GM18907 (cell line): ENCODE data around the gene NDST3.

Source experiments
- ATAC-seq: cut with Tn5 transposase; IDR thresholded peaks from one replicate; pipeline ENCODE4 v1.9.1; 2021; ENCODE audit warnings: mild to moderate bottlenecking, moderate library complexity; ENCODE audit not compliant: unreplicated experiment

NDST3 gene

GRCh38 chr4:118173126-118173525, 138.8 kb downstream of the NDST3 start:
- no peak for ATAC-seq

- no peak for ATAC-seq
Observed at GRCh38 chr4:118173956-118174725, 139.9 kb downstream of the NDST3 start.

- no peak for ATAC-seq
Observed at GRCh38 chr4:118175506-118175905, 141.2 kb downstream of the NDST3 start.

- no peak for ATAC-seq
Observed at GRCh38 chr4:118177126-118177525, 142.8 kb downstream of the NDST3 start.

- no peak for ATAC-seq
Observed at GRCh38 chr4:118180776-118181175, 146.5 kb downstream of the NDST3 start.

GRCh38 chr4:118190903-118191302, 156.6 kb downstream of the NDST3 start:
- no peak for ATAC-seq

GRCh38 chr4:118193421-118193820, 159.1 kb downstream of the NDST3 start:
- ATAC-seq, result no peak

- ATAC-seq, result no peak
Observed at GRCh38 chr4:118206627-118207026, 172.3 kb downstream of the NDST3 start.

- ATAC-seq, result no peak
Observed at GRCh38 chr4:118213101-118213500, 178.8 kb downstream of the NDST3 start.

GRCh38 chr4:118215826-118216225, 181.5 kb downstream of the NDST3 start:
- ATAC-seq, result no peak

GRCh38 chr4:118221227-118221800, 187.0 kb downstream of the NDST3 start:
- no peak for ATAC-seq

GRCh38 chr4:118224243-118224829, 190.1 kb downstream of the NDST3 start:
- ATAC-seq, result no peak

- ATAC-seq, result no peak
Observed at GRCh38 chr4:118225511-118225910, 191.2 kb downstream of the NDST3 start.

- ATAC-seq, result no peak
Observed at GRCh38 chr4:118226311-118227010, 192.2 kb downstream of the NDST3 start.

- no peak for ATAC-seq
Observed at GRCh38 chr4:118235566-118236120, 201.4 kb downstream of the NDST3 start.

GRCh38 chr4:118237531-118237930, 203.2 kb downstream of the NDST3 start:
- ATAC-seq, result no peak

- no peak for ATAC-seq
Observed at GRCh38 chr4:118249890-118250289, 215.6 kb downstream of the NDST3 start.

GRCh38 chr4:118254368-118254767, 220.1 kb downstream of the NDST3 start:
- ATAC-seq, result no peak

GRCh38 chr4:118259111-118259510, 224.8 kb downstream of the NDST3 start:
- no peak for ATAC-seq

- no peak for ATAC-seq
Observed at GRCh38 chr4:118260309-118260708, 226.0 kb downstream of the NDST3 start.

- no peak for ATAC-seq
Observed at GRCh38 chr4:118264096-118264495, 229.8 kb downstream of the NDST3 start.
